ENCODE results near the gene TAF4. TPM values are rescaled to one million over a fixed set of nuclear protein-coding genes. Genes with fewer than 3 reads are reported as not detected.
"Not testable (repeated sequence)": the region's sequence is repeated elsewhere in the genome, so short reads cannot be mapped to it uniquely, and the experiment has no call there.

The TAF4 gene
- total RNA-seq, 1 experiment from 2014 or later: 3.7 TPM

GRCh38 chr20:61977419-61977786, 88.3 kb downstream of the TAF4 start:
- in situ Hi-C loops (cut with HindIII; ENCODE audit: low pct_unique_long_range_greater_than_20kb, low sequenced_read_pairs): no loop called here
- DNase-seq (ENCODE audit: low read depth): no peak

- no peak for DNase-seq (ENCODE audit: low read depth)
- in situ Hi-C loops (cut with HindIII; ENCODE audit: low pct_unique_long_range_greater_than_20kb, low sequenced_read_pairs): no loop called here
These were observed 88.8 kb downstream of the TAF4 start for GRCh38 chr20:61976644-61977418.

- in situ Hi-C loops (cut with HindIII; ENCODE audit: low pct_unique_long_range_greater_than_20kb, low sequenced_read_pairs): no loop called here
- no peak for DNase-seq (ENCODE audit: low read depth)
These were observed 89.4 kb downstream of the TAF4 start for GRCh38 chr20:61976263-61976643.

DNA sequence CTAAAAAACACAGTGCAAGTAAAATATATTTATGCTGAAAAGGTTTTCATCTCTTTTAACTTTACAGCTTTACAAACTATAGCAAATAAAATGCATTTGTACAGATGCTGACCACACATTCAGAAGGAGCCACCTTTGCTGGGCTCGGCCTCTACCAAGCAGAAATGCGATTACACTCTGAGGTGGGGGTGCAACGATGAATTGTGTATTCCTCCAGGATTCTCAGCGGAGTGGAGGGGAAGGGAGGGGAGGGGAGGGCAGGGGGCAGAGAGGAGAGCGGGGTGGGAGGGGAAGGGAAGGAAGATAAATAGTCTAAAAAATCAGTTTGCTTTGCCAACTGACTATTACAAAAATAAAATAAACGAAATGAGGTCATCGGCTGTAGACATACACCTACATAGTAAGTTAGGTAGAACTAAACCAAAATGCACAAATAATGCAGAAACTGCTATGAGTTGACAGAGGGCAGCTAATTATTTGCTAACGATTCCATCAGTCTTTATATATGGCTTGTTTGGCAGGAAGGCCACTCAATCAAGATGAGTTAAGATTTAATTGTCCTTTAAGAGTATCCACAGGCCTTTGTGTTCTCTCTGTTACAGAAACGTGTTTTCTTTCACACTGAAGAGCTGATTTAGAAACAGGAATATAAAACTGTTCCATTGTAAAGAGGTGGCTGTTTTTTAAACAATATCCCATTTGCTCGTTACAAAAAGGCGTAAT, 90.1 kb downstream of the TAF4 start:
- in situ Hi-C loops (cut with HindIII; ENCODE audit: low pct_unique_long_range_greater_than_20kb, low sequenced_read_pairs): no loop called here
- no peak for DNase-seq (ENCODE audit: low read depth)

DNA sequence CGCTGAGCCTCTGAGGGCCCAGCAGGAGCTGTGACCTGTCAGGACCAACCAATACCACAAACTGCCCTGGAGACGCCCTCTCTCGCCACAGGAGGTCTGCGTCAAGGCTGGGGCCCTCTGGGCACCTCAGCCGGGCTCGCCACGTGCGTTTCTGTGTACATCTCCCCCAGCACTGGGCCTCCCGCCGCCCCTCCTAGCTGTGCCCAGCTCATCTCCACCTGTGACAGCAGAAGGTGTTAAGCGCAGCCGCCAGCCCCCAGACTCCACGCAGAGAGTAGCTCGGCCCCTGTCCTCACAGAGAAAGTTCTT, 91.4 kb downstream of the TAF4 start:
- in situ Hi-C loops (cut with HindIII; ENCODE audit: low pct_unique_long_range_greater_than_20kb, low sequenced_read_pairs): no loop called here
- DNase-seq (ENCODE audit: low read depth): no peak

DNA sequence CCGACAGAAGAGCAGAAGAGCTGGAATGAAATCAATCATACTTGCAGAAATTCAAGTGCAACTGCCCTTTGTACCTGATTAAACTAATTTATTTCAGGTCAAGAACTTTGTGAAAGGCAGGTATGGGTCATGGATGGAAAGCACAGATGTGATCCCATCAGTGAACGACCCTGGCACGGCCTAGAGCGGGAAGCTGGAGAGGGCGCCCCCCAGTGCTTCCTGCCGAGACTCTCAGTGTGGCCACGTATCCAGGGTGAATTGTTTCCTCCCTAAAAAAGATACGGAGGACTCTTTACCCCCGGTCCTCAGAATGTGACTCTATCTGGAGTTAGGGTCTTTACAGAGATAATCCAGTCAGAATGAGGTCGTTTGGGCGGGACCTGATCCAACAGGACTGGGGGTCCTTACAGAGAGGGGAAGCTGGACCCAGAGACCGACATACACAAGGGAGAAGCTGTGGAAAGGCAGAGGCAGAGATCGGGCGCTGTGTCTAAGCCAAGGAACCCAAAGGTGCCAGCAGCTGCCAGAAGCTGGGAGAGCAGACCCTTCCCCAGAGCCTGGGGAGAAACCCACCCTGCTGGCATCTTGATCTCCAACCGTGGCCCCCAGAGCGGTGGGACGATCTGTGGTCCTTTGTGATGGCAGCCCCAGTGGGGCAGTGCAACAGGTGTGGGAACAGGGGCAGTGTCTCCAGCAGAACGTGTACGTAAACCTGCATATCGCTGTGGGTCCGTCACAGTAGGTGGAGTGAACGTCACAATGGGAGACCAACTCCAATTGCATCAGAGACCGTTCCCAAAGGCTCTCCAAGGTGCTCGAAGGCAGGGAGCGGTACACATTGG, 91.9 kb downstream of the TAF4 start:
- in situ Hi-C loops (cut with HindIII; ENCODE audit: low pct_unique_long_range_greater_than_20kb, low sequenced_read_pairs): no loop called here
- DNase-seq (ENCODE audit: low read depth): no peak

DNA sequence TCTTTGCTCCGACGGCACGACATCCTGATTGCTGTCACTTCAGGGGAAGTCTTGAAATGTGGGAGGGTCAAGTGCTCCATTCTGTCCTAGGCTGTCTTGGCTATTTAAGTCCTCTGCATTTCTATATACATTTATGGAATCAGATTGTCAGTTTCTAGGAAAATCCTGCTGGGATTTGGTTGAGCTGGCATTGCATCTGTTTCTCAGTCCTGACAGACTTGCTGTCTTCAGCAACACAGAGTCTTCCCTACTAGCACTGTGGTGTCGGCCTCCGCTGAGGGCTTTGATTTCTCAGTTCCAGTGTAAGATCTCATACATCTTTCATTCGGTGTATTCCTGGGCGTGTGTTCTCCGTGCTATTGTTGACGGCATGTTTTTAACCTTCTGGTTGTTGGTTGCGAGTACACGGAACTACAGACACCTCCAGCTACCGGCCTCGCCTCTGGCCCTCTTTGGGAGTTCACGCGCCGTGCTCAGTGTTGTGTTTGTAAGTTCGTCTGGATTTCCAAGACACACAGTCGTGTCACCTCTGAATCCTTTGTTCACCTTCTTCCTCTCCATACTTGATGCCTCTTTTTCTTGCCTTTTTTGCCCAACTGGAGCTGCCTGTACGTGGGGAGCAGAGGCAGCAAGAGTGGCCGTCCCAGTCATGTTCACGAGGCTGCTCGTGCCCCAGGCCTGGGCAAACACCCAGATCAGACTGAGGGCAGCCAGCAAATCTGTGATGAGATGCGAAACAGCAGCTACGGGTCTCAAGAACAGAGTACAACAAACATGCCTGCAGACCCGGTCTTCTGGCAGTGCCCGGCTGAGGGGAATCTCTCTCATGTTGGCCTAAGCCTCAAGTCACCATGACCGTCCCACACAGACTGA, 92.8 kb downstream of the TAF4 start:
- DNase-seq (ENCODE audit: low read depth): no peak
- in situ Hi-C loops (cut with HindIII; ENCODE audit: low pct_unique_long_range_greater_than_20kb, low sequenced_read_pairs): no loop called here

- in situ Hi-C loops (cut with HindIII; ENCODE audit: low pct_unique_long_range_greater_than_20kb, low sequenced_read_pairs); DNase-seq (ENCODE audit: low read depth): not testable (repeated sequence)
These were observed 94.1 kb downstream of the TAF4 start for GRCh38 chr20:61971595-61971994.

- DNase-seq (ENCODE audit: low read depth): no peak
These were observed 95.3 kb downstream of the TAF4 start for GRCh38 chr20:61970357-61970756.

GRCh38 chr20:61969806-61970205, 95.9 kb downstream of the TAF4 start:
- no peak for DNase-seq (ENCODE audit: low read depth)
- in situ Hi-C loops (cut with HindIII; ENCODE audit: low pct_unique_long_range_greater_than_20kb, low sequenced_read_pairs): no loop called here

More at GRCh38 chr20:61970357-61970756, 95.3 kb downstream of the TAF4 start:
- in situ Hi-C loops (cut with HindIII; ENCODE audit: low pct_unique_long_range_greater_than_20kb, low sequenced_read_pairs): no loop called here

- in situ Hi-C loops (cut with HindIII; ENCODE audit: low pct_unique_long_range_greater_than_20kb, low sequenced_read_pairs): no loop called here
- DNase-seq (ENCODE audit: low read depth): no peak
These were observed 96.7 kb downstream of the TAF4 start for GRCh38 chr20:61968932-61969331.

- DNase-seq (ENCODE audit: low read depth): no peak
- in situ Hi-C loops (cut with HindIII; ENCODE audit: low pct_unique_long_range_greater_than_20kb, low sequenced_read_pairs): no loop called here
These were observed 97.5 kb downstream of the TAF4 start for GRCh38 chr20:61968036-61968810.

GRCh38 chr20:61967300-61967699, 98.4 kb downstream of the TAF4 start:
- in situ Hi-C loops (cut with HindIII; ENCODE audit: low pct_unique_long_range_greater_than_20kb, low sequenced_read_pairs): no loop called here
- DNase-seq (ENCODE audit: low read depth): no peak

DNA sequence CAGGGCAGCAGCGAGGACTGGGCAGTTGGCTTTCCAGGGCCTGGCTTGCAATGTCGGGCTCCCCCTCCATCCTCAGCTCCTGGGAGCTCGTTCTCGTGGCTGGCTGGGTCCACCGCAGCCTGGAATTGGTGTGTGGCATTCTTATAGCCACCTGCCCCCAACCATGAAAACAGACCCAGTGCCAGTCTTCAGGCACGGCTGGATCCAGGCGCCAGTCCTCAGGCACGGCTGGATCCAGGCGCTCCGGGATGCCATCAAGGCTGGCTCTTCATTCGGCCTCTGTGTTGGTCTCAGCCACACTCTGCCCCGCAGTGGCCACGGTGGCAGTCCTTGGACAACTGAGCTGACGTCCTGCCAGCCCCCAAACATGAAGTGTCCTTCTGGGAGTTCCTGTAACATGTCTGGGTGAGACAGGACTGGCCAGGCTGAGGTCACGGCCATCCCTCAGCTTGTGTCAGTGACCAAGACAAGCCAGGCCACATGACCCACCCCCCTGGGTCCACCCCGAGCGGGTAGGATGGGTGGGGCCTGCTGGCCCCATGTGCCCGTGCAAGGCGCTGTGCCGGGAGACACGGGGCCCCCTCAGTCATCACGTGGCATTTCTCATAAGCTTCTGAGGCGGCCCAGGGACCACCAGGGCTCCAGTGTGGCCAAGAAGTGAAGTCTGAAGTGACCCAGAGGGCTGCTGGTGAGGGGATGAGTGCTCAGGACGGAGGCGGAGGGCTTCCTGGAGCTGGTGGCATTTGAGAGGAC, 99.0 kb downstream of the TAF4 start:
- in situ Hi-C loops (cut with HindIII; ENCODE audit: low pct_unique_long_range_greater_than_20kb, low sequenced_read_pairs): no loop called here
- DNase-seq (ENCODE audit: low read depth): no peak

GRCh38 chr20:61965606-61966491, 99.8 kb downstream of the TAF4 start:
- DNase-seq (ENCODE audit: low read depth): no peak
- in situ Hi-C loops (cut with HindIII; ENCODE audit: low pct_unique_long_range_greater_than_20kb, low sequenced_read_pairs): no loop called here

Data from Caki2 (cell line).